HepG2 (cell line): ENCODE measurements around the gene ZG16. TPM values are rescaled to one million over a fixed set of nuclear protein-coding genes. Genes with fewer than 3 reads are reported as not detected.

ENCODE experiments used
- ATAC-seq: fragments of 200-7000 bp; cut with Tn5 transposase; 3 replicates; pipeline ENCODE4 v1.9.1; 2020; ENCODE audit warnings: mild to moderate bottlenecking, moderate library complexity
- BruUV-seq: library from RNA; stranded (reverse); fragments of 400-500 nt; replicated peaks from 2 replicates; lab custom pipeline; 2021; lab: Mats Ljungman, UMichigan
- CTCF ChIA-PET: fragments of 300-600 bp; formaldehyde crosslinking; extraction: SDS; loops from one replicate; lab custom pipeline; 2021; ENCODE audit warnings: low total read pairs, inconsistent platforms, low intra/inter-chr PET ratio; lab: Yijun Ruan, JAX
- POLR2A ChIA-PET: fragments of 350-600 bp; sonication (Branson Sonifier 250); formaldehyde crosslinking; loops from one replicate; lab custom pipeline; 2020; ENCODE audit warnings: antibody characterized with exemption, inconsistent platforms; lab: Yijun Ruan, JAX
- DNase-seq: peaks from one replicate; pipeline ENCODE4 v3.0.0-alpha.2; 2015; ENCODE audit warnings: low spot score
- FAIRE-seq: peaks from 3 replicates; lab custom pipeline; 2011; peaks lifted over from hg19 to GRCh38; lab: Jason Lieb, UNC
- H2AFZ ChIP-seq: one replicate; pipeline ENCODE4 v1.6.1; 2011; ENCODE audit warnings: low read length, inconsistent platforms
- H3K27ac ChIP-seq: fragments of 300-600 bp; 3 replicates; pipeline ENCODE4 v1.8.0; 2011; ENCODE audit warnings: mixed run types, mild to moderate bottlenecking, mixed read lengths, low read length, inconsistent platforms; ENCODE audit not compliant: insufficient read depth; ENCODE audit errors: extremely low read length
- H3K27me3 ChIP-seq, 2 experiments: fragments of 200-600 bp in 1 of 2; 2 replicates in 1 of 2; 3 replicates in 1 of 2; pipeline versions ENCODE4 v1.6.0 to v1.8.0; 2011; ENCODE audit warnings: low read length in 2 of 2, mild to moderate bottlenecking in 2 of 2, moderate library complexity in 2 of 2, inconsistent platforms in 1 of 2; ENCODE audit not compliant: insufficient read depth in 2 of 2, control insufficient read depth in 1 of 2
- H3K36me3 ChIP-seq, 2 experiments: fragments of 200-600 bp in 1 of 2; replicated peaks in 1 of 2; 2 replicates in 1 of 2; 3 replicates in 1 of 2; pipeline versions ENCODE4 v1.5.1 to v1.8.0; 2011; ENCODE audit warnings: low read length in 2 of 2, inconsistent platforms in 1 of 2; ENCODE audit not compliant: insufficient read depth in 2 of 2, control insufficient read depth in 1 of 2
- H3K4me1 ChIP-seq: 2 replicates; pipeline ENCODE4 v1.5.1; 2012; ENCODE audit warnings: low read length, inconsistent platforms; ENCODE audit not compliant: insufficient read depth
- H3K4me2 ChIP-seq: 2 replicates; pipeline ENCODE4 v1.6.0; 2011; ENCODE audit warnings: low read depth, low read length, inconsistent platforms
- H3K4me3 ChIP-seq, 3 experiments: fragments of 200-600 bp in 1 of 3; sonication (generic), shearing (Covaris generic) in 1 of 3; replicated peaks in 1 of 3; 2 replicates each; pipeline ENCODE4 v1.5.1; 2011 to 2016; ENCODE audit warnings: low read length in 3 of 3, inconsistent platforms in 2 of 3, low read depth in 2 of 3, mild to moderate bottlenecking in 2 of 3, control low read depth in 1 of 3, mixed read lengths in 1 of 3; ENCODE audit not compliant: insufficient read depth in 1 of 3
- H3K79me2 ChIP-seq: one replicate; pipeline ENCODE4 v1.6.1; 2011; ENCODE audit warnings: low read length, inconsistent platforms; ENCODE audit not compliant: insufficient read depth
- H3K9ac ChIP-seq: 2 replicates; pipeline ENCODE4 v1.6.0; 2011; ENCODE audit warnings: mild to moderate bottlenecking, low read depth, low read length, inconsistent platforms; ENCODE audit not compliant: insufficient read depth
- H3K9me3 ChIP-seq: 2 replicates; pipeline ENCODE4 v1.5.1; 2012; ENCODE audit warnings: mild to moderate bottlenecking, low read length
- H4K20me1 ChIP-seq: 2 replicates; pipeline ENCODE4 v1.6.0; 2011; ENCODE audit warnings: inconsistent platforms, mild to moderate bottlenecking, low read length, moderate library complexity; ENCODE audit not compliant: insufficient read depth
- HNF4A ChIP-seq: sonication (generic); formaldehyde crosslinking; IDR thresholded peaks from 2 replicates; pipeline ENCODE4 v1.4.0; 2020; ENCODE audit warnings: missing genetic modification reagents
- HNF4G ChIP-seq, 2 experiments: sonication (generic) in 1 of 2; formaldehyde crosslinking in 1 of 2; IDR thresholded peaks; 2 replicates each; pipeline versions ENCODE4 v1.4.0 to v1.6.1; 2011 to 2020; ENCODE audit warnings: borderline replicate concordance in 2 of 2, low read depth in 2 of 2, mild to moderate bottlenecking in 2 of 2, low read length in 1 of 2, missing genetic modification reagents in 1 of 2, moderate library complexity in 1 of 2
- NKX3-1 ChIP-seq: sonication (generic); formaldehyde crosslinking; IDR thresholded peaks from 2 replicates; pipeline ENCODE4 v1.5.0; 2020; ENCODE audit warnings: missing genetic modification reagents
- POLR2AphosphoS5 ChIP-seq: IDR thresholded peaks from 2 replicates; pipeline ENCODE4 v1.6.1; 2012; ENCODE audit warnings: low read depth, low read length
- SRSF1 ChIP-seq: fragments of 200-400 bp; formaldehyde crosslinking; optimal IDR thresholded peaks from 2 replicates; pipeline ENCODE3; 2017; ENCODE audit warnings: mild to moderate bottlenecking, low read depth, low read length, moderate library complexity
- SUZ12 ChIP-seq: fragments of 150-350 bp; IDR thresholded peaks from 2 replicates; pipeline ENCODE4 v1.6.1; 2014; ENCODE audit warnings: low read depth, low read length
- ZNF383 ChIP-seq: sonication (generic); formaldehyde crosslinking; IDR thresholded peaks from 2 replicates; pipeline ENCODE4 v1.4.0; 2020; ENCODE audit warnings: missing genetic modification reagents, mild to moderate bottlenecking, borderline replicate concordance
- ZNF543 ChIP-seq: sonication (generic); formaldehyde crosslinking; IDR thresholded peaks from 2 replicates; pipeline ENCODE4 v1.4.0; 2020; ENCODE audit warnings: mild to moderate bottlenecking, missing genetic modification reagents
- ZNF598 ChIP-seq: sonication (generic); formaldehyde crosslinking; IDR thresholded peaks from 2 replicates; pipeline ENCODE4 v1.5.1; 2020; ENCODE audit warnings: mild to moderate bottlenecking, missing genetic modification reagents, borderline replicate concordance
- ZSCAN21 ChIP-seq: sonication (generic); formaldehyde crosslinking; IDR thresholded peaks from 2 replicates; pipeline ENCODE4 v1.8.0; 2022; ENCODE audit warnings: mild to moderate bottlenecking, missing genetic modification reagents, moderate library complexity, borderline replicate concordance
- WGBS: methylation state at CpG from one replicate; pipeline ENCODE4 v1.1.6; 2017; ENCODE audit warnings: low lambda C conversion rate; 5-methylcytosine and 5-hydroxymethylcytosine counted together
- in situ Hi-C: cut with HindIII; loops from 2 replicates; pipeline ENCODE4 v1.10.0; 2017; ENCODE audit warnings: low pct_unique_long_range_greater_than_20kb; ENCODE audit not compliant: extremely low pct_ligation_motif_present
- intact Hi-C: fragments of 100-400 bp; cut with micrococcal nuclease; formaldehyde crosslinking; loops from one replicate; pipeline ENCODE4 v1.10.0; 2022; ENCODE audit not compliant: unreplicated experiment
- polyA plus RNA-seq, 8 experiments: library from polyadenylated mRNA; depleted of rRNA in 3 of 8; stranded (reverse) in 7 of 8; unstranded in 1 of 8; fragments of >200 nt; fragmentation: Illumina TruSeq in 4 of 8; extraction: Trizol in 4 of 8; gene quantifications; 2 replicates each; pipeline versions ENCODE4 v1.2.1 to v1.2.3, GENCODE V29; 2011 to 2016; ENCODE audit warnings: low read depth in 4 of 8, missing spikeins in 1 of 8, mixed read lengths in 1 of 8; ENCODE audit not compliant: insufficient read depth in 1 of 8
- total RNA-seq, 5 experiments: library from RNA; depleted of rRNA; stranded (reverse); fragments of >200 nt; fragmentation: Illumina TruSeq; extraction: Trizol; gene quantifications; 2 replicates each; pipeline ENCODE4 v1.2.3, GENCODE V29; 2016; ENCODE audit warnings: low read depth in 1 of 5
- TF ChIP-seq, protein P1 (sequence below), 2 experiments: fragments of 450-650 bp in 1 of 2; sonication (generic) in 1 of 2; formaldehyde crosslinking; IDR thresholded peaks; 2 replicates each; pipeline versions ENCODE4 v1.5.0 to v1.8.0; 2020 to 2022; ENCODE audit warnings: mild to moderate bottlenecking in 1 of 2, missing genetic modification reagents in 1 of 2
- TF ChIP-seq, protein P2 (sequence below): IDR thresholded peaks from 2 replicates; pipeline ENCODE4 v1.6.1; 2016; ENCODE audit warnings: low read depth, control low read depth
- TF ChIP-seq, protein P3 (sequence below): IDR thresholded peaks from 2 replicates; pipeline ENCODE4 v1.4.0; 2020; ENCODE audit warnings: mild to moderate bottlenecking, missing genetic modification reagents
- TF ChIP-seq, protein P4 (sequence below): sonication (generic); formaldehyde crosslinking; IDR thresholded peaks from 2 replicates; pipeline ENCODE4 v1.5.0; 2020; ENCODE audit warnings: mild to moderate bottlenecking, missing genetic modification reagents

The ZG16 gene
- total and polyA plus RNA-seq, 2 of the 13 experiments (the other 11 are each of a cell fraction or from before 2014, with no cell fraction given) = 0.04 to 0.07 TPM

DNA sequence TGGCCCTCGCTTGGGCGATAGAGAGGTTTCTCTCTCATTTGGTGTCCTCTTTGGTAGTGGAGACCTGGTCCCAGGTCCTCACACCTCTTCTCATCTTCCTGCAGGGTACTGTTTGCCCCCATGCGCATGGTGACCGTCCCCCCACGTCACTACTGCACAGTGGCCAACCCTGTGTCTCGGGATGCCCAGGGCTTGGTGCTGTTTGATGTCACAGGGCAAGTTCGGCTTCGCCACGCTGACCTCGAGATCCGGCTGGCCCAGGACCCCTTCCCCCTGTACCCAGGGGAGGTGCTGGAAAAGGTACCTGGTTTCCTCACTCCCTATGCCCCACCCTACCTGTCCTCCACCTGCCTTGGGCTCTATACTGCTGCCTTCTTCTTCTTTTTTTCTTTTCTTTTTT is 52.7 kb downstream of the ZG16 start:
- ChIA-PET CTCF (no interaction called here), POLR2A (no interaction called here)
- Histone ChIP-seq H3K9ac (no peak overlapping the region), H3K27ac (no peak overlapping the region), H4K20me1 (no peaks in the 10 kb centered on the region), H3K4me3 (no peak overlapping the region), H3K79me2 (no peaks in the 10 kb centered on the region), H3K36me3 (peaks cover 4 to 8% of the 10 kb centered on the region in 2 experiments; a peak in 3 of 5 replicates), H3K4me1 (peaks cover 49% of the 10 kb centered on the region), H3K27me3 (no peaks in the 10 kb centered on the region), H3K4me2 (no peak overlapping the region), H2AFZ (no peak overlapping the region), H3K9me3 (no peaks in the 10 kb centered on the region)
- WGBS = 98% methylated on average over 11 of the region's 11 CpGs
- TF ChIP-seq, protein P1, sequence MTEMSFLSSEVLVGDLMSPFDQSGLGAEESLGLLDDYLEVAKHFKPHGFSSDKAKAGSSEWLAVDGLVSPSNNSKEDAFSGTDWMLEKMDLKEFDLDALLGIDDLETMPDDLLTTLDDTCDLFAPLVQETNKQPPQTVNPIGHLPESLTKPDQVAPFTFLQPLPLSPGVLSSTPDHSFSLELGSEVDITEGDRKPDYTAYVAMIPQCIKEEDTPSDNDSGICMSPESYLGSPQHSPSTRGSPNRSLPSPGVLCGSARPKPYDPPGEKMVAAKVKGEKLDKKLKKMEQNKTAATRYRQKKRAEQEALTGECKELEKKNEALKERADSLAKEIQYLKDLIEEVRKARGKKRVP (CRISPR knock-in tag; IDR thresholded peaks at IDR 0.05) = no peak
- TF ChIP-seq HNF4G (IDR thresholded peaks at IDR 0.05; ENCODE audit: borderline replicate concordance, low read depth, low read length) (no peak), HNF4G (CRISPR knock-in tag; IDR thresholded peaks at IDR 0.05; ENCODE audit: borderline replicate concordance, low read depth) (no peak), NKX3-1 (CRISPR knock-in tag) (no peak), SRSF1 (no peak), ZNF598 (no peak), HNF4A (CRISPR knock-in tag) (no peak), POLR2AphosphoS5 (no peak), ZSCAN21 (no peak), ZNF383 (no peak), SUZ12 (no peak), ZNF543 (CRISPR knock-in tag) (no peak)
- TF ChIP-seq, protein P2, sequence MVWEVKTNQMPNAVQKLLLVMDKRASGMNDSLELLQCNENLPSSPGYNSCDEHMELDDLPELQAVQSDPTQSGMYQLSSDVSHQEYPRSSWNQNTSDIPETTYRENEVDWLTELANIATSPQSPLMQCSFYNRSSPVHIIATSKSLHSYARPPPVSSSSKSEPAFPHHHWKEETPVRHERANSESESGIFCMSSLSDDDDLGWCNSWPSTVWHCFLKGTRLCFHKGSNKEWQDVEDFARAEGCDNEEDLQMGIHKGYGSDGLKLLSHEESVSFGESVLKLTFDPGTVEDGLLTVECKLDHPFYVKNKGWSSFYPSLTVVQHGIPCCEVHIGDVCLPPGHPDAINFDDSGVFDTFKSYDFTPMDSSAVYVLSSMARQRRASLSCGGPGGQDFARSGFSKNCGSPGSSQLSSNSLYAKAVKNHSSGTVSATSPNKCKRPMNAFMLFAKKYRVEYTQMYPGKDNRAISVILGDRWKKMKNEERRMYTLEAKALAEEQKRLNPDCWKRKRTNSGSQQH (CRISPR knock-in tag) = no peak
- TF ChIP-seq, protein P3, sequence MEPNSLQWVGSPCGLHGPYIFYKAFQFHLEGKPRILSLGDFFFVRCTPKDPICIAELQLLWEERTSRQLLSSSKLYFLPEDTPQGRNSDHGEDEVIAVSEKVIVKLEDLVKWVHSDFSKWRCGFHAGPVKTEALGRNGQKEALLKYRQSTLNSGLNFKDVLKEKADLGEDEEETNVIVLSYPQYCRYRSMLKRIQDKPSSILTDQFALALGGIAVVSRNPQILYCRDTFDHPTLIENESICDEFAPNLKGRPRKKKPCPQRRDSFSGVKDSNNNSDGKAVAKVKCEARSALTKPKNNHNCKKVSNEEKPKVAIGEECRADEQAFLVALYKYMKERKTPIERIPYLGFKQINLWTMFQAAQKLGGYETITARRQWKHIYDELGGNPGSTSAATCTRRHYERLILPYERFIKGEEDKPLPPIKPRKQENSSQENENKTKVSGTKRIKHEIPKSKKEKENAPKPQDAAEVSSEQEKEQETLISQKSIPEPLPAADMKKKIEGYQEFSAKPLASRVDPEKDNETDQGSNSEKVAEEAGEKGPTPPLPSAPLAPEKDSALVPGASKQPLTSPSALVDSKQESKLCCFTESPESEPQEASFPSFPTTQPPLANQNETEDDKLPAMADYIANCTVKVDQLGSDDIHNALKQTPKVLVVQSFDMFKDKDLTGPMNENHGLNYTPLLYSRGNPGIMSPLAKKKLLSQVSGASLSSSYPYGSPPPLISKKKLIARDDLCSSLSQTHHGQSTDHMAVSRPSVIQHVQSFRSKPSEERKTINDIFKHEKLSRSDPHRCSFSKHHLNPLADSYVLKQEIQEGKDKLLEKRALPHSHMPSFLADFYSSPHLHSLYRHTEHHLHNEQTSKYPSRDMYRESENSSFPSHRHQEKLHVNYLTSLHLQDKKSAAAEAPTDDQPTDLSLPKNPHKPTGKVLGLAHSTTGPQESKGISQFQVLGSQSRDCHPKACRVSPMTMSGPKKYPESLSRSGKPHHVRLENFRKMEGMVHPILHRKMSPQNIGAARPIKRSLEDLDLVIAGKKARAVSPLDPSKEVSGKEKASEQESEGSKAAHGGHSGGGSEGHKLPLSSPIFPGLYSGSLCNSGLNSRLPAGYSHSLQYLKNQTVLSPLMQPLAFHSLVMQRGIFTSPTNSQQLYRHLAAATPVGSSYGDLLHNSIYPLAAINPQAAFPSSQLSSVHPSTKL (CRISPR knock-in tag) = no peak
- TF ChIP-seq, protein P4, sequence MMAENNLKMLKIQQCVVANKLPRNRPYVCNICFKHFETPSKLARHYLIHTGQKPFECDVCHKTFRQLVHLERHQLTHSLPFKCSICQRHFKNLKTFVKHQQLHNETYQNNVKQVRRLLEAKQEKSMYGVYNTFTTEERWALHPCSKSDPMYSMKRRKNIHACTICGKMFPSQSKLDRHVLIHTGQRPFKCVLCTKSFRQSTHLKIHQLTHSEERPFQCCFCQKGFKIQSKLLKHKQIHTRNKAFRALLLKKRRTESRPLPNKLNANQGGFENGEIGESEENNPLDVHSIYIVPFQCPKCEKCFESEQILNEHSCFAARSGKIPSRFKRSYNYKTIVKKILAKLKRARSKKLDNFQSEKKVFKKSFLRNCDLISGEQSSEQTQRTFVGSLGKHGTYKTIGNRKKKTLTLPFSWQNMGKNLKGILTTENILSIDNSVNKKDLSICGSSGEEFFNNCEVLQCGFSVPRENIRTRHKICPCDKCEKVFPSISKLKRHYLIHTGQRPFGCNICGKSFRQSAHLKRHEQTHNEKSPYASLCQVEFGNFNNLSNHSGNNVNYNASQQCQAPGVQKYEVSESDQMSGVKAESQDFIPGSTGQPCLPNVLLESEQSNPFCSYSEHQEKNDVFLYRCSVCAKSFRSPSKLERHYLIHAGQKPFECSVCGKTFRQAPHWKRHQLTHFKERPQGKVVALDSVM (CRISPR knock-in tag) = no peak
- no peak for ATAC-seq
- FAIRE-seq = no peak
- intact Hi-C loops (no loop called here), in situ Hi-C loops (no loop called here)
- no peak for DNase-seq
- BruUV-seq = no TSS peak
